Activated CD8-positive, alpha-beta memory T cell treated with anti-CD3 and anti-CD28 coated beads, Interleukin-2, amount 50 U/mL, for 1 hour (primary cell): ENCODE results near the gene DPP6.

ENCODE experiments used
- DNase-seq: peaks from one replicate; pipeline ENCODE4 v3.0.0-alpha.2; 2020; ENCODE audit errors: extremely low read depth

DPP6 gene

GRCh38 chr7:154232700-154233099, 180.5 kb downstream of the DPP6 start:
- no peak for DNase-seq

DNA sequence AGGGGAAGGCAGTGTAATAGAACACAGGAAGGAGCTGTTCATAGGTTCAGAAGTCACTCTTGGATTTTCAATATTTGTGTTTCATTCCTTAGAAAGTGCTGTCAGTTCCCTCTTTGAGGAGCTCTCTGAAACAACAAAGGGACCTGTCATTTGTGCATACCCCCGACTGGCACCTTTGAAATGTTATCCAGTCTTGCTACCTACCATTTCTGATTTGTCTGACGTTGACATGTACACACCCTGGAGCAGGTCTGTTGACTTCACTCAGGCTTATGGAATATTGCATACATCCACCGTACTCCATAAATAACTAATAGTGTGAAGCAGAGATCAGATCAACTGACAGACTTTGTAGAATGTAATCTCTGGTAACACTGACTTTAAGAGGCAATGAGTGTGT, 189.8 kb downstream of the DPP6 start:
- no peak for DNase-seq

- DNase-seq, result no peak
Measured at GRCh38 chr7:154242709-154243108, 190.5 kb downstream of the DPP6 start.

- no peak for DNase-seq
Measured at GRCh38 chr7:154252046-154252445, 199.8 kb downstream of the DPP6 start.

DNA sequence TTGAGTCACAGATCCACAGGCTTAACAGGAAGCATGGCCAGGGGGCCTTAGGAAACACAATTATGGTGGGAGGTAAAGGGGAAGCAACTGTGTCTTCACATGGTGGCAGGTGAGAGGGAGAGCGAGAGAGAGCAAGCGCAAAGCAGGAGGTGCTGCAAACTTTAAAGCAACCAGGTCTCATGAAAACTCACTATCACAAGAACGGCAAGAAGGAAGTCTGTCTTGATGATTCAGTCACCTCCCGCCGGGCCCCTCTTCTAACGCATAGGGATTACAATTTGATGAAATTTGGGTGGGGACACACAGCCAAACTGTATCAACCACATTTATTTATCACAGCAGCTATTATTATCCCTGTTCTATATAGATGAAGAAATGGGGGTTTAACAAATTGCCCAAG, 201.6 kb downstream of the DPP6 start:
- DNase-seq, result no peak

DNA sequence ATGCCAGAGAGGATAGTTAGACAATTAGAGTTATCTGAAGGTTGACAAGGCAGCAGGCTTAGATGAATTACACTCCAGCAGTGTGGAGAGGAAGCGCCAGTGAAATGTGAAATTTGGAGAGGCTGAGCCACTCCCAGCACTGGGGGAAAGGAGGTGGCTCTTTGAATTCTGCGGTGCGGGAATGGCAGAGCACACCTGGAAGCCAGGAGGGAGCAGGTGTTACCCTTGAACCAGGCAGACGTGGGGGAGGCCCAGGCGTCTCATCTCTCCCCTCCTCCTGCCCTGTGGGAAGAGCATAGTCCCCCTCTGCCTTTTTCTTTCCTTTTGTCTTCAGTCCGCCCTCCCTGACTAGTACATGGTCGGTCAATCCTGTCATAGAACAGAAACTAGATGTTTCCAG, 203.1 kb downstream of the DPP6 start:
- no peak for DNase-seq

DNA sequence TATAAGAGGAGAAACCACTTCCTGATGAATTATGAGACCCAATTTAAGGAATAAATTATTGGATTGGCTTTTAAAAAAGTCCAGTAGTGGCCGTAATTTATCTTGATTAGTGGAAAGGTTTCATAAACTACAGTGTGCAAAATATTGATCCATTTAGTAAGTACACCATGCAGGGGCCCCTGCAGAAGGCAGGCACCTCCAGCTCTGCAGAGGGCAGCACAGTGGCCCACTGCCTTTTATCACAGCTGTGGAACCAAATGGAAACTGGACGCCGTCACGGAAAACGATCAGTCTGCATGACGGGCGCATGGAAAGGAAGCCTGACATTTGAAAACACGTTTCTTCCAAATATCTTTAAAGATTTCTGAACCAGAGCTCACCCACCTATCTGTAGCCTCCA, 204.0 kb downstream of the DPP6 start:
- no peak for DNase-seq

GRCh38 chr7:154259396-154259795, 207.2 kb downstream of the DPP6 start:
- no peak for DNase-seq

- DNase-seq, result no peak
Measured at GRCh38 chr7:154287356-154287755, 235.2 kb downstream of the DPP6 start.

GRCh38 chr7:154289119-154289518, 236.9 kb downstream of the DPP6 start:
- no peak for DNase-seq

DNA sequence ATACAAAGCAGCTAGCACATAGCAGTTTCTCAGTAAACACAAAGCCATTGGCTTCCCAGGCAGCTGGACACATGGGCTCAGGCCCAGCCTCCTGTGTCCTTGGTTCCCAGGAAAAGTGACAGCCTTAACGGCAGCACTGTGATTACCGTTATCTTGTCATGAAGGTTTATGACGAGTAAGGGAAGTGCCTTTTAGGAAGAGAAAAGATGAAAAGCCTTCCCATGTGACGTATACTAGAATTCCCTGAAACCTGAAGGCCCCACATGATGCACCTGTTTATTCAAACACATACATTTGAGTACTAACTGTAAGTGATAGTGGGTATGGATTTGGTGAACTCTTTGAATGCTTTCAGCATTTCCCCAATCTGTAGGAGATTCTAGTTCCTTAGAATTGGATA, 244.2 kb downstream of the DPP6 start:
- no peak for DNase-seq

DNA sequence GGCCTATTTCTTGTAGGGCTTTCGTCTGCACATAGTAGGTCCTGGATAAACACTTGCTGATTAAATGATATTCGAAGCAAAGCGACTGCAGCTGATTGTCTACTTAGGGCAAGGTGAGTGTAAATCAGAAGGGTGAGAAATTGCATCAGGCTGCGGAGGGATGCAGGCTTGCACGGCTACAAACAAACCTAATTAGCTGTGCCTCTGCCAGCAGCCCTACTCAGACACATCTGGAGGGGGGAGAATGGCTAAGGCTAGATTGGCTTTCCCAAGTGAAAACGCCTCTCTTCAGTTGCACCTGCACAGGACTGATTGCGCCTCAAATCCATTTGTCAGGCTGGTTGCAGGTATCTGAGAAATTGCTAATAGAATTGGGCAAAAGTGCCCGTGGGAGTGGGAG, 247.5 kb downstream of the DPP6 start:
- no peak for DNase-seq

GRCh38 chr7:154302380-154302779, 250.2 kb downstream of the DPP6 start:
- DNase-seq, result no peak

DNA sequence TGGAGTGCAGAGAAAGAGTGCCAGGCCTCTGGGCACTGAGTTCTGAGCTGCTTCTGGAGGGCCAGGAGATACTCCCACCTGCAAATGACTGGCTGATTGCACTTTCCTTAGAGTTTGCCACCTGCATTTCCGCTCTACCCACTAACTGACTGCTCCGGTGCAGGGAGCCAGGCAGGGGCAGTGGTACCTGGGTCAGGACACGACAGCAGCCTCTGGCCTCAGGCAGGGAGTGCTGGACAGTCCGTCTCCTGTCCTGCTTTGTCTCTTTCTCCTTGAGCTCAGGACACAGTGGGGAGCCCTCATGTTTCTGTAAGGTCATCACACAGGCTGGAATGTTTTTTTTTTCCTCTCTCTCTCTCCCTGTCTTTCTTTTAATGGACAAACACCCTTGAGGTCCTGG, 252.0 kb downstream of the DPP6 start:
- DNase-seq, result no peak

DNA sequence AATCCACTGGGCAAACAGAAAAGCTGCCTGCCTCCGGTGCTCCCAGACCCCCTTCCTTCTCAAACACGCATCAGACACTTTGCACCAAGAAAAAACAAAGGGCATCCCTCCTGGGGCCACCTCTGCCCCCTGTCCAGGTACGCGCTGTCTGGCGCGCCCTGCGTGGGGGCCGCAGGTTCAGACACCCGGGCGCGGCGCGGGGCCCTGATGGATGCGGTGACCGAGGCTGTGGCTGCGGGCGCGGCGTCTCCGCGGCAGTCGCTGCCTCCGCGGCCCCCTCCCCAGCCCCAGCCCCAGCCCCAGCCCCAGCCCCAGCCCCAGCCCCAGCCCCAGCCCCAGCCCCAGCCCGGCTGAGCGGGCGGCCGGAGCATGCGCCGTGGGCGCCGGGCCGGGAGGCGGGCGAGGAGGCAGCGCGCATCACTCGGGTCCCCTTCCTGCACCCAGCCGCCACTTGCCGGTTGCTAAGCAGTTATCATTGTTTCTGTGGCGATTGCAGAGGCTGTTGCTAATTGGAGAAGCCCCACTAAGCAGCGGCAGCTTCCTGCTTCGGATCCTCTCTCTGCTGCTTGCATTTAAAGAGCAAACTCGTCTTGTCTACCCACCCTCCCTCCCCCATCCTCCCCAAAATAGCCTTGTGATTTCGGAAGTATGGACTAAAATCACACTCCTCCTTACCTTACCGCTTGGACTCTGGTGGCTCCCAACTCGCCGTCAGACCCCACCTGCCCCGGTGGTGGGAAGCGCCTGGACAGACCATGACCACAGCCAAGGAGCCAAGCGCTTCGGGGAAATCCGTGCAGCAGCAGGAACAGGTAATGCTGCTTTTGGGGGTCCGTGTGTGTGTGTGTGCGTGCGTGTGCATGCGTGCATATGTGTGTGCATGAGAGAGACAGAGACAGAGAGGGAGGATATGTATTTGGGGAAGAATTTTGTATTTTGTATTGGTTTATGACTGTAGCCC, 252.8 kb downstream of the DPP6 start:
- no peak for DNase-seq

DNA sequence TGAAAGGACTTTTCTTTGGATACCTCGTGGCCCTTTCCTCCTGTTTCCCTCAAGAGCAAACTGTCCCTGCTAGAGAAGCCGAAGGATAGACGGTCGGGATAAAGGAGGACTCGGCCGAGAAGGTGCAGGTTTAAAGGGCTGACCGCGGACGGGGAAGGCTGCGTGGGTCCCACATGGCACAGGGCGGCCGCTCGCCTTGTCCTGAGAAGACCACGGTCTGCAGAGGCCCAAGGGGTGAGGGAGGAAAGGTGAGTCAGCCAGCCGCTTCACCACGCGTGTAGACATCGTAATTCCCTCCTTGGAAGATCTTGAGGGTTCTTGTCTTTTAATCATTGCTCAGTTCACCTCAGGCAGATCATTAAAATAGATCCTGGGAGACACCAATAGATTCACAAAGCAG, 253.8 kb downstream of the DPP6 start:
- no peak for DNase-seq

GRCh38 chr7:154308928-154309327, 256.7 kb downstream of the DPP6 start:
- DNase-seq, result no peak

GRCh38 chr7:154310114-154310513, 257.9 kb downstream of the DPP6 start:
- no peak for DNase-seq

DNA sequence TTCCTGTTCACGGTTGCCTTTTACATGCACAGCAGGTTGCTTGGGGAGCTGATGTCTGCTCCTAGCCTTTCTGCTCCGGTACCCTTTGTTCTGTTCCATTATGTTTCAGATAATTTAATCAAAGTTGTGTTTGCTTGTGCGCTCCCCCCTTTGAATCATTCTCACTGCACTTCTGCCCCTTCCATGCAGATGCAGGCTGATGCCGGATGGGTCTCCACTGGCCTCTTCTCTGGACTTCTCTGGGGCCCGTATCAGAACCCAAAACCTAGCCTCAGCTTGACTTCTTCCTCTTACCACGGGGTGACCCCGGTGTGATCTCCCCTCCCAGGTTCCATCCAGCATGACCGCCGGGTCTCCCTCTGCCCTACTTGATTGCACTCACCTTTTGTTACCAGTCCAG, 272.0 kb downstream of the DPP6 start:
- no peak for DNase-seq

DNA sequence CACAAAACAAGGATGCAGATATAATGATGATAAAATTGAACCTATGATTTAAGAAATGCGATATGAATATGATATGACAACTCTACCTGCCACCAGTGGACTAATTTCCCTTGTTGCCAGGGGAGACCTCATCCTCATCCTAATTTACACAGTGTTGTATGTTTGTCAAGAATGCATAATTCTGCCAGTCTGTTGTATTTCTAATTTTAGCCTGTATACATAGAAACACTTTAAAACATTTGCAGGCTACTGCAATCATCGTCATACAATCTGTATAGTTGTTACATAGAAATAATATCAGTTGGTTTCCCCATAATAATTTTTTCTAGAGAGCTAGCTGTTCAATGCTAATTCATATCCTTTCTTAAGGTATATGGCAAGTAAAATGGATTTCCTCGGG, 274.2 kb downstream of the DPP6 start:
- no peak for DNase-seq

DNA sequence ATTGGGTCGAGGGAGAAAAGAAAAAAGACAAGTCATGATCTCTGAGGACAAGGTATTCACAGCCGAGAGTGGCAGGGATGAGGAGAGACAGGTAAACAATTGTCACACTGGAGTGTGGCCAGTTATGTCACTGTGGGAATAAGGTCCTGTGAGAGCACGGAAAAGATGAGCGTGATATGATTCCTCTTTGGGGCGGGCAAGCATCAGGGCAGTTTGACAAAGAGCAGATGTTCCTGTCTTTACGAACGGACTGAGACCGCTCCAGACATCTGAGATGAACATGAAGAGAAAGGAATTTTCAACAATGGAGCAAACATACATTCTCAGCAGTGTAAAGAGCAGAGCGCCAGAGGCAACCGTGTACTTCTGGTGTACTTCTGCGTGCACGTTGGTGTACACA, 278.1 kb downstream of the DPP6 start:
- no peak for DNase-seq

GRCh38 chr7:154332811-154333580, 280.8 kb downstream of the DPP6 start:
- no peak for DNase-seq

DNA sequence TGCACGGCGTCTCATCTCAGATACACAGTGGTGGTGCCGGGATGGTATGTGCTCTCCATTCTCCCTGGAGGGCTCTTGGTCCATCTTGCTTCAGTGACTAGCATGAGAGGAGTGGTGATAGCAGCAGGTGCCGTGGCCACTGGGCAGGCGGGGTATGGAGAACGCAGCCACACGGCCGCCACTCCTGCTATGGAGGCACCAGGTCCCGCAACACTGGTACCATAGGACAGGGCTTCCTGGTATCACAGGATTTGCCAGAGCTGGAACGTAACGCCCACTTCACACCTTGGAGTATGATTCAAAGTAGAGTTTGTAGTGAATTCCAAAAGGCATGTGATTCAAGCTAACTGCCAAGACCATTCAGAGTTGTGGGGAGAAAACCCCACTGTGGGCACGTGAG, 284.1 kb downstream of the DPP6 start:
- no peak for DNase-seq
